ENCODE results near the gene TAOK1.

- TF ChIP-seq CTCF (IDR thresholded peaks at IDR 0.05; ENCODE audit: low read depth, low read length) (no peak), EZH2phosphoT487 (IDR thresholded peaks at IDR 0.05; ENCODE audit: low read depth) (no peak)
Measured at GRCh38 chr17:29589524-29590410, 199.6 kb downstream of the TAOK1 start, which contains the start of gene GIT1.

All from OCI-LY3 (cell line).